Neural progenitor cell (in vitro differentiated cells): Measurements from ENCODE around the gene CHAC1.

ENCODE experiments used
- EZH2 ChIP-seq: fragments of 200-600 bp; sonication (generic); IDR thresholded peaks from 2 replicates; pipeline ENCODE4 v1.6.1; 2017; ENCODE audit warnings: antibody characterized with exemption, mild to moderate bottlenecking, moderate library complexity
- TF ChIP-seq, protein P1 (sequence below): fragments of 200-600 bp; sonication (generic); IDR thresholded peaks from 2 replicates; pipeline ENCODE4 v1.5.1; 2017; ENCODE audit warnings: antibody characterized with exemption, mild to moderate bottlenecking

DNA sequence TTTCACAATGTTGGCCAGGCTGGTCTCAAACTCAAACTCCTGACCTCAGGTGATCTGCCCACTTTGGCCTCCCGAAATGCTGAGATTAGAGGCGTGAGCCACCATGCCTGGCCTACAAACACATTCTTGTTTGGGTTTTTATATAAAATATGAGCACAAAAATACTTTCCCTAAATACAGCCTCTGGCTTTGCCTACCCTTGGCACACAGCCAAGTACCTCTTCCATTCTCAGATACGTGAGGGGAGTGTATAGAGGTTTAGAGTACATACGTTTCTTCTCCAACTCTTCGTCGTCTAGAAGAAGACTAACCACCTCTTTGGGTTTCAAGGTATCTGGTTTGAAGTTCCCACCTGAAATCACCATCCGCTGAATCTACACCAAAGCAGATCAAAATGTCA lies 33.5 kb downstream of the CHAC1 start:
- TF ChIP-seq, protein P1, sequence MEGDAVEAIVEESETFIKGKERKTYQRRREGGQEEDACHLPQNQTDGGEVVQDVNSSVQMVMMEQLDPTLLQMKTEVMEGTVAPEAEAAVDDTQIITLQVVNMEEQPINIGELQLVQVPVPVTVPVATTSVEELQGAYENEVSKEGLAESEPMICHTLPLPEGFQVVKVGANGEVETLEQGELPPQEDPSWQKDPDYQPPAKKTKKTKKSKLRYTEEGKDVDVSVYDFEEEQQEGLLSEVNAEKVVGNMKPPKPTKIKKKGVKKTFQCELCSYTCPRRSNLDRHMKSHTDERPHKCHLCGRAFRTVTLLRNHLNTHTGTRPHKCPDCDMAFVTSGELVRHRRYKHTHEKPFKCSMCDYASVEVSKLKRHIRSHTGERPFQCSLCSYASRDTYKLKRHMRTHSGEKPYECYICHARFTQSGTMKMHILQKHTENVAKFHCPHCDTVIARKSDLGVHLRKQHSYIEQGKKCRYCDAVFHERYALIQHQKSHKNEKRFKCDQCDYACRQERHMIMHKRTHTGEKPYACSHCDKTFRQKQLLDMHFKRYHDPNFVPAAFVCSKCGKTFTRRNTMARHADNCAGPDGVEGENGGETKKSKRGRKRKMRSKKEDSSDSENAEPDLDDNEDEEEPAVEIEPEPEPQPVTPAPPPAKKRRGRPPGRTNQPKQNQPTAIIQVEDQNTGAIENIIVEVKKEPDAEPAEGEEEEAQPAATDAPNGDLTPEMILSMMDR = no peak
- TF ChIP-seq EZH2 = no peak
